Esophagus mucosa (tissue), 1 donor: Measurements from ENCODE around the gene OLFM1. TPM values are rescaled to one million over a fixed set of nuclear protein-coding genes. Genes with fewer than 3 reads are reported as not detected.
A peak's percentile ranks its signal among the peaks of the same experiment; 100 is the strongest.
"Not testable (repeated sequence)": the region's sequence is repeated elsewhere in the genome, so short reads cannot be mapped to it uniquely, and the experiment has no call there.

Experiments
- ATAC-seq: fragments of 200-7000 bp; cut with Tn5 transposase; one replicate; pipeline ENCODE4 v1.9.1; 2020
- total RNA-seq: library from RNA; stranded (reverse); gene quantifications from one replicate; pipeline ENCODE4 v1.2.4, GENCODE V29; 2023
- donor health status: DM: yes; HTN: yes; CAD: no.

The OLFM1 gene
- total RNA-seq, 1 donor from 2014 or later: 4.9 TPM

- no peak for ATAC-seq
Observed at GRCh38 chr9:135060461-135061116, 26.9 kb upstream of the OLFM1 start.

GRCh38 chr9:135061441-135061840 lies 26.0 kb upstream of the OLFM1 start:
- ATAC-seq: no peak

GRCh38 chr9:135062254-135062653 lies 25.2 kb upstream of the OLFM1 start:
- no peak for ATAC-seq

- not testable (repeated sequence) for ATAC-seq
Observed at GRCh38 chr9:135063466-135063865, 24.0 kb upstream of the OLFM1 start.

GRCh38 chr9:135063888-135064287 lies 23.6 kb upstream of the OLFM1 start:
- not testable (repeated sequence) for ATAC-seq

GRCh38 chr9:135065151-135065550 lies 22.3 kb upstream of the OLFM1 start:
- ATAC-seq: no peak

GRCh38 chr9:135065804-135066203 lies 21.7 kb upstream of the OLFM1 start:
- ATAC-seq: no peak

- no peak for ATAC-seq
Observed at GRCh38 chr9:135066291-135066690, 21.2 kb upstream of the OLFM1 start.

- ATAC-seq: no peak
Observed at GRCh38 chr9:135067096-135067710, 20.3 kb upstream of the OLFM1 start.

- no peak for ATAC-seq
Observed at GRCh38 chr9:135068776-135069415, 18.6 kb upstream of the OLFM1 start.

GRCh38 chr9:135069558-135070197 lies 17.8 kb upstream of the OLFM1 start:
- ATAC-seq: no peak

GRCh38 chr9:135070198-135070951 lies 17.1 kb upstream of the OLFM1 start:
- ATAC-seq: no peak

GRCh38 chr9:135070964-135071735 lies 16.3 kb upstream of the OLFM1 start:
- ATAC-seq: no peak

- no peak for ATAC-seq
Observed at GRCh38 chr9:135073081-135073740, 14.3 kb upstream of the OLFM1 start.

GRCh38 chr9:135073741-135074305 lies 13.6 kb upstream of the OLFM1 start:
- no peak for ATAC-seq

GRCh38 chr9:135074354-135075233 lies 12.9 kb upstream of the OLFM1 start:
- ATAC-seq: no peak

- ATAC-seq: peak; percentile 71
Observed at GRCh38 chr9:135075234-135076142, 12.0 kb upstream of the OLFM1 start.

GRCh38 chr9:135076143-135076875 lies 11.2 kb upstream of the OLFM1 start:
- ATAC-seq: no peak
